ENCODE results near the gene PSMA6. TPM values are rescaled to one million over a fixed set of nuclear protein-coding genes. Genes with fewer than 3 reads are reported as not detected.
"Not testable (repeated sequence)": the region's sequence is repeated elsewhere in the genome, so short reads cannot be mapped to it uniquely, and the experiment has no call there.

PSMA6 gene
- polyA plus RNA-seq, 1 donor (not counting 4 experiments of a cell fraction or from before 2014, with no cell fraction given), result 326 TPM

DNA sequence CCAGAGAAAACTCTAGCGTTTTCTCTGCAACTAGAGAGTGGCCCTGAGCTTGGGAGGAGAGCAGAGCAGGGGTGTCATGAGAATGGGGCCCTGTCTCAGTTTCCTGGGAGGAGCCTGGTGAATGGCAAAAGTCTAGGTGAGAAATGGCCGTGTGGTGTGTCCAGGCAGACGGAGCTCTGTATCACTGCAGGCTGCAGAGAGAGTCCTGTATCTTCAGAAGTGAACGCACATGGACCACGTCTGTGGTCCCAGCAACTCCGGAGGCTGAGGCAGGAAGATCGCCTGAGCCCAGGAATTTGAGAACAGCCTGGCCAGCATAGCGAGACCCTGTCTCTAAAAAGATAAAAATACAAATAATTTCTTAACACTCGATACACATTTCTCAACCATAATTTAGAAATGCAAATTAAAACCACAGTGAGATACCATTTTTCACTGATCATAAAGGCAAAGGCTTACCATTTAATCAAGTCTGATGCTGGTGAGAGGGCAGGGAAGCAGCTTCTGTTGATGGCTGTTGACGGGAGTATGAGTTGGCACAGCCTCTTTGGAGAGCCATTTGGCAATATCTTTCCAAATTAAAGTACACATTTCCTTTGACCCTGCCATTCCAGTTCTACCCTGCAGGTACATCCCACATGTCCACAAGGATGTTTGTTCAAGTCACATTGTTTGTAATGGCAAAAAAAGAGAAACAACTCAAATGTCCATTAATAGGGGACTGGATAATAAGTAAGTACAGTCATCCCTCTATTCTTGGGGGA, 61.4 kb downstream of the PSMA6 start:
- Histone ChIP-seq H3K4me1 (ENCODE audit: control insufficient read depth, extremely low read depth, insufficient read depth, low read length) (peaks cover 7% of the 10 kb centered on the region), H3K4me2 (ENCODE audit: control insufficient read depth, extremely low read depth, insufficient read depth, low read depth, low read length) (no peak overlapping the region), H3K27me3 (ENCODE audit: control insufficient read depth, extremely low read depth, insufficient read depth, low read length) (no peaks in the 10 kb centered on the region), H3K36me3 (ENCODE audit: control insufficient read depth in 2 of 2, extremely low read depth in 1 of 2, insufficient read depth in 2 of 2, low read length in 2 of 2) (no peaks in the 10 kb centered on the region), H3K9ac (ENCODE audit: control insufficient read depth, extremely low read depth, insufficient read depth, low read length) (no peak overlapping the region), H3K9me3 (ENCODE audit: control insufficient read depth, low read depth, low read length) (no peaks in the 10 kb centered on the region), H3K79me2 (ENCODE audit: control insufficient read depth, insufficient read depth, low read length) (no peaks in the 10 kb centered on the region), H4K20me1 (ENCODE audit: control insufficient read depth, extremely low read depth, insufficient read depth, low read length) (no peaks in the 10 kb centered on the region), H3K4me3 (ENCODE audit: control insufficient read depth in 2 of 3, extremely low read depth in 1 of 3, insufficient read depth in 2 of 3, low read depth in 1 of 3, low read length in 3 of 3) (no peak overlapping the region), H2AFZ (ENCODE audit: control insufficient read depth, low read length) (no peak overlapping the region), H3K27ac (ENCODE audit: control insufficient read depth, insufficient read depth, low read length) (no peak overlapping the region), H3K9me1 (ENCODE audit: control insufficient read depth, extremely low read depth, insufficient read depth, low read length) (no peaks in the 10 kb centered on the region)
- dilution Hi-C loops (cut with MboI; ENCODE audit: extremely low pct_ligation_motif_present, low sequenced_read_pairs), result no loop called here
- TF ChIP-seq, protein P1, sequence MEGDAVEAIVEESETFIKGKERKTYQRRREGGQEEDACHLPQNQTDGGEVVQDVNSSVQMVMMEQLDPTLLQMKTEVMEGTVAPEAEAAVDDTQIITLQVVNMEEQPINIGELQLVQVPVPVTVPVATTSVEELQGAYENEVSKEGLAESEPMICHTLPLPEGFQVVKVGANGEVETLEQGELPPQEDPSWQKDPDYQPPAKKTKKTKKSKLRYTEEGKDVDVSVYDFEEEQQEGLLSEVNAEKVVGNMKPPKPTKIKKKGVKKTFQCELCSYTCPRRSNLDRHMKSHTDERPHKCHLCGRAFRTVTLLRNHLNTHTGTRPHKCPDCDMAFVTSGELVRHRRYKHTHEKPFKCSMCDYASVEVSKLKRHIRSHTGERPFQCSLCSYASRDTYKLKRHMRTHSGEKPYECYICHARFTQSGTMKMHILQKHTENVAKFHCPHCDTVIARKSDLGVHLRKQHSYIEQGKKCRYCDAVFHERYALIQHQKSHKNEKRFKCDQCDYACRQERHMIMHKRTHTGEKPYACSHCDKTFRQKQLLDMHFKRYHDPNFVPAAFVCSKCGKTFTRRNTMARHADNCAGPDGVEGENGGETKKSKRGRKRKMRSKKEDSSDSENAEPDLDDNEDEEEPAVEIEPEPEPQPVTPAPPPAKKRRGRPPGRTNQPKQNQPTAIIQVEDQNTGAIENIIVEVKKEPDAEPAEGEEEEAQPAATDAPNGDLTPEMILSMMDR (optimal IDR thresholded peaks at IDR 0.05 in 1 of 3, IDR thresholded peaks at IDR 0.05 in 1 of 3, conservative IDR thresholded peaks at IDR 0.05 in 1 of 3; ENCODE audit: extremely low read depth in 1 of 3, insufficient read depth in 2 of 3, low read length in 3 of 3), result no peak
- no peak for TF ChIP-seq EZH2 (IDR thresholded peaks at IDR 0.05; ENCODE audit: low read length)
- FAIRE-seq (no peak), DNase-seq (ENCODE audit: low read depth, low spot score) (no peak)

DNA sequence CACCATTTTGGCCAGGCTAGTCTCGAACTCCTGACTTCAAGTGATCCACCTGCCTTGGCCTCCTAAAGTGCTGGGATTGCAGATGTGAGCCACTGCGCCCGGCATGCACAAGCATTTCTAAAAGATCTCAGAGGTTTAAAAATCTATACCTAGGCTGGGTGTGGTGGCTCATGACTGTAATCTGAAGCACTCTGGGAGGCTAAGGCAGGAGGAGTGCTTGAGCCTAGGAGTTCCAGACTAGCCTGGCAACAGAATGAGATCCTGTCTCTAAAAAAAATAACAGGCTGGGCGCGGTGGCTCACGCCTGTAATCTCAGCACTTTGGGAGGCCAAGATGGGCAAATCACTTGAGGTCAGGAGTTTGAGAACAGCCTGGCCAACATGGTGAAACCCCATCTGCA, 63.1 kb downstream of the PSMA6 start:
- H3K79me2 ChIP-seq (ENCODE audit: control insufficient read depth, insufficient read depth, low read length); dilution Hi-C loops (cut with MboI; ENCODE audit: extremely low pct_ligation_motif_present, low sequenced_read_pairs); H3K27me3 ChIP-seq (ENCODE audit: control insufficient read depth, extremely low read depth, insufficient read depth, low read length); H3K9ac ChIP-seq (ENCODE audit: control insufficient read depth, extremely low read depth, insufficient read depth, low read length); H3K4me3 ChIP-seq (ENCODE audit: control insufficient read depth in 2 of 3, extremely low read depth in 1 of 3, insufficient read depth in 2 of 3, low read depth in 1 of 3, low read length in 3 of 3); DNase-seq (ENCODE audit: low read depth, low spot score); H3K4me1 ChIP-seq (ENCODE audit: control insufficient read depth, extremely low read depth, insufficient read depth, low read length); H3K4me2 ChIP-seq (ENCODE audit: control insufficient read depth, extremely low read depth, insufficient read depth, low read depth, low read length); H3K9me1 ChIP-seq (ENCODE audit: control insufficient read depth, extremely low read depth, insufficient read depth, low read length); FAIRE-seq; H3K27ac ChIP-seq (ENCODE audit: control insufficient read depth, insufficient read depth, low read length); H3K9me3 ChIP-seq (ENCODE audit: control insufficient read depth, low read depth, low read length); H3K36me3 ChIP-seq (ENCODE audit: control insufficient read depth in 2 of 2, extremely low read depth in 1 of 2, insufficient read depth in 2 of 2, low read length in 2 of 2); H4K20me1 ChIP-seq (ENCODE audit: control insufficient read depth, extremely low read depth, insufficient read depth, low read length); H2AFZ ChIP-seq (ENCODE audit: control insufficient read depth, low read length): not testable (repeated sequence)
